HG02981 (cell line): ENCODE data around the gene CAMTA1.
"Not testable (repeated sequence)": the region's sequence is repeated elsewhere in the genome, so short reads cannot be mapped to it uniquely, and the experiment has no call there.

Experiments
- ATAC-seq: cut with Tn5 transposase; IDR thresholded peaks from one replicate; pipeline ENCODE4 v1.9.1; 2021; ENCODE audit warnings: mild to moderate bottlenecking, moderate library complexity; ENCODE audit not compliant: unreplicated experiment

CAMTA1 gene, protein sequence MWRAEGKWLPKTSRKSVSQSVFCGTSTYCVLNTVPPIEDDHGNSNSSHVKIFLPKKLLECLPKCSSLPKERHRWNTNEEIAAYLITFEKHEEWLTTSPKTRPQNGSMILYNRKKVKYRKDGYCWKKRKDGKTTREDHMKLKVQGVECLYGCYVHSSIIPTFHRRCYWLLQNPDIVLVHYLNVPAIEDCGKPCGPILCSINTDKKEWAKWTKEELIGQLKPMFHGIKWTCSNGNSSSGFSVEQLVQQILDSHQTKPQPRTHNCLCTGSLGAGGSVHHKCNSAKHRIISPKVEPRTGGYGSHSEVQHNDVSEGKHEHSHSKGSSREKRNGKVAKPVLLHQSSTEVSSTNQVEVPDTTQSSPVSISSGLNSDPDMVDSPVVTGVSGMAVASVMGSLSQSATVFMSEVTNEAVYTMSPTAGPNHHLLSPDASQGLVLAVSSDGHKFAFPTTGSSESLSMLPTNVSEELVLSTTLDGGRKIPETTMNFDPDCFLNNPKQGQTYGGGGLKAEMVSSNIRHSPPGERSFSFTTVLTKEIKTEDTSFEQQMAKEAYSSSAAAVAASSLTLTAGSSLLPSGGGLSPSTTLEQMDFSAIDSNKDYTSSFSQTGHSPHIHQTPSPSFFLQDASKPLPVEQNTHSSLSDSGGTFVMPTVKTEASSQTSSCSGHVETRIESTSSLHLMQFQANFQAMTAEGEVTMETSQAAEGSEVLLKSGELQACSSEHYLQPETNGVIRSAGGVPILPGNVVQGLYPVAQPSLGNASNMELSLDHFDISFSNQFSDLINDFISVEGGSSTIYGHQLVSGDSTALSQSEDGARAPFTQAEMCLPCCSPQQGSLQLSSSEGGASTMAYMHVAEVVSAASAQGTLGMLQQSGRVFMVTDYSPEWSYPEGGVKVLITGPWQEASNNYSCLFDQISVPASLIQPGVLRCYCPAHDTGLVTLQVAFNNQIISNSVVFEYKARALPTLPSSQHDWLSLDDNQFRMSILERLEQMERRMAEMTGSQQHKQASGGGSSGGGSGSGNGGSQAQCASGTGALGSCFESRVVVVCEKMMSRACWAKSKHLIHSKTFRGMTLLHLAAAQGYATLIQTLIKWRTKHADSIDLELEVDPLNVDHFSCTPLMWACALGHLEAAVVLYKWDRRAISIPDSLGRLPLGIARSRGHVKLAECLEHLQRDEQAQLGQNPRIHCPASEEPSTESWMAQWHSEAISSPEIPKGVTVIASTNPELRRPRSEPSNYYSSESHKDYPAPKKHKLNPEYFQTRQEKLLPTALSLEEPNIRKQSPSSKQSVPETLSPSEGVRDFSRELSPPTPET (N-terminal part only)

DNA sequence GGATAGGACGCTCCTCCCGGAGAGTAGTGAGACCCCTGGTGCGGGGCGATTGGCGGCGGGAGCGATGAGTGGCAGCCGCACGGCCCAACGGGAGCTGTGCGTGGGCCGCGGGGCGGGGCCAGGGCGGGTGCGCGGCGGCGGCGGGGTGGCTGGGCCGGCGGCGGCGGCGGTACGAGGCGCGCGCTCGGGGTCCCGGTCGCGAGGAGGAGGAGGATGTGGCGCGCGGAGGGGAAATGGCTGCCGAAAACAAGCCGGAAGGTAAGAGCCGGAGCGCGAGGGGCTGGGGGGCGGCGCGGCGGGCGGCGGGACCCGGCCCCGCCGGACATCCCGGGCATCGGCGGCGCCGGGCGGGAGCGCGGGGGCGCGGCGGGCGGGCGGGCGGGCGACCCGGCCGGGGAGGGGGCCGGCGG lies at the start of gene CAMTA1:
Gene CAMTA1, plus strand, starts transcription at position 137 of the 410 bp plus-strand sequence. Its CDS starts 77 bp downstream, at position 214.
- peak; percentile 69 for ATAC-seq

DNA sequence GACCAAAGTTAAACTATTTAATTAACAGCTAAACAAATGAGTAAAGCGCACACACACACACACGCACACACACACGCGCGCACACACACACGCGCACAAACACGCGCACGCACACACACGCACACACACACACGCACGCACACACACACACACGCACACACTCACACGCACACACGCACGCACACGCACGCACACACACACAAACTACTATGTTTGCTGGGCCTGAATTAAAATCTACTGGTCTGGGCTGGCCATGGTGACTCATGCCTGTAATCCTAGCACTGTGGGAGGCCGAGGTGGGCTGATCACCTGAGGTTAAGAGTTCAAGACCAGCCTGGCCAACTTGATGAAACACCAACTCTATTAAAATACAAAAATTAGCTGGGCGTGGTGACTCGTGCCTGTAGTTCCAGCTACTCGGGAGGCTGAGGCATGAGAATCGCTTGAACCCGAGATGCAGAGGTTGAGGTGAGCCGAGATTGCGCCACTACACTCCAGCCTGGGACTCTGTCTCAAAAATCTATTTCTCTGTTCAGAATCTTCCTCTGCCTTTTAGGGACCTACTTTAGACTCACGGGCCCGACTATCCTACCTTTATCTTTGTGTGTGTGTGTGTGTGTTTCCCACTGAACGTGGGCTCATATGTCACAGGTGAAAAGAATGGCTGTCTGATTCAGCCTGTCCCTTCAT lies 46.1 kb upstream of the CAMTA1 start:
- no peak for ATAC-seq

DNA sequence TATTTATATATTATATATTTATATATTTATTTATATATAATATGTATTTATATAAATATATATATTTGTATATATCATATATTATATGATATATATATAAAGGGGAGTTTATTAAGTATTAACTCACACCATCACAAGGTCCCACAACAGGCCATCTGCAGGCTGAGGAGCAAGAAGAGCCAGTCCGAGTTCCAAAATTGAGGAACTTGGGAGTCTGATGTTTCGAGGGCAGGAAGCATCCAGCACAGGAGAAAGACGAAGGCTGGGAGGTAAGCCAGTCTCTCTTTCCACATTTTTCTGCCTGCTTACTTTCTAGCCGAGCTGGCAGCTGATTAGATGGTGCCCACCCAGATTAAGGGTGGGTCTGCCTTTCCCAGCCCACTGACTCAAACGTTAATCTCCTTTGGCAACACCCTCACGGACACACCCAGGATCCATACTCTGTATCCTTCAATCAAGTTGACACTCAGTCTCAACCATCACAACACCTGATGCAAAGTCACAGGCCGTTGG lies 42.5 kb upstream of the CAMTA1 start:
- ATAC-seq, result not testable (repeated sequence)

DNA sequence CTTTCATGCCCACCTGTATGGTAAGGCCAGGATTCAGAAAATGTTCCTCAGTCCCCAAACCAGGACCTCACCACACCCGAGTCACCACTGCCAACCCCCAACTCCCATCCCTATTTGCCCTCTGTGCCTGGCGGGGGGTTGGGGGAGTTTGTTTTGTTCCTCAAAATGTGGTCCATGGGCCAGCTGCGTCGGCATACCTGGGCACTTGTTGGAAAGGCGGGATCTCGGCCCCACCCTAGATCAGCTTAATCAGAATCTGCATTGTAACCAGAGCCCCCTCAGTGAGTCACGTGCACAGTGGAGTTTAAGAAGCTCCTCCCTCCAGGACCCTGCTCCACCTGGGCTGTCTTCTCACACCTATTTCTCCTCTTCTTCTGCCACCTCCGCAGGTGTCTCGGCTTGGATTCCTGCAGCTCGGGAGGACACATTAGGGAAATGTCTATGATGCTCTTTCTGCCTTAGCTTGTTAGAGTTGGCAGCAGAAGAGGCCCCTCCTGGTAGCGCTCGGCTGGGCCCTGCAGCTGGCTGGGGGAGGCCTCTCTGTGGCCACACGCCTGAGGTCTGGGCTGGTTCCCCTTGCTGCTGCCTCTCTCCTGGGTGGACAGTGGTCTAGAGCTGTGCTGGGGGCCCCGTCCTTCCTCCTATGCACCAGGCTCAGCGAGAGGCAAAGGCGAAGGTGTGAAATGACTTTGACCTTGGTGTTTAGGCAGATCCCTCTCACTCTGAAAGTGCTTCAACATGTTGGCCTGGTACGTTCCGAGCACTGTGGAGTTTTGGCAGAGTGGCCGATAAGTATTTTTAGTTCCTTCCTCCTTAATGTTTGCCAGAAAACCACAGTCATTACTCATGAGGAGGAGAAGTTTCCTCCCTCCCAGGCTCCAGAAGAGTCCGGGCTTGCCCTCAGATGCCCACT lies 41.8 kb upstream of the CAMTA1 start:
- peak; percentile 46 for ATAC-seq

DNA sequence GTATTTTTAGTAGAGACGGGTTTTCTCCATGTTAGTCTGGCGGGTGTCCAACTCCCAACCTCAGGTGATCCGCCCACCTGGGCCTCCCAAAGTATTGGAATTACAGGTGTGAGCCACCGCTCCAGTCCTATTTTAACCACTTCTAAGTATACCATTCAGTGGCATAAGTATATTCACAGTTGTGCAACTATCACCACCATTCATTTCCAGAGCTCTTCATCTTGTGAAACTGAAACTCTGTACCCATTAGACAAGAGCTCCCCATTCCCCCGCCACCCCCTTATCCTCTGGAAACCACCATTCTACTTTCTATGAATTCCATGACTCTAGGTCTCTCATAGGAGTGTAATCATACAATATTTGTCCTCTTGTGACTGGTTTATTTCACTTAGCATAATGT lies 40.2 kb upstream of the CAMTA1 start:
- ATAC-seq, result no peak

DNA sequence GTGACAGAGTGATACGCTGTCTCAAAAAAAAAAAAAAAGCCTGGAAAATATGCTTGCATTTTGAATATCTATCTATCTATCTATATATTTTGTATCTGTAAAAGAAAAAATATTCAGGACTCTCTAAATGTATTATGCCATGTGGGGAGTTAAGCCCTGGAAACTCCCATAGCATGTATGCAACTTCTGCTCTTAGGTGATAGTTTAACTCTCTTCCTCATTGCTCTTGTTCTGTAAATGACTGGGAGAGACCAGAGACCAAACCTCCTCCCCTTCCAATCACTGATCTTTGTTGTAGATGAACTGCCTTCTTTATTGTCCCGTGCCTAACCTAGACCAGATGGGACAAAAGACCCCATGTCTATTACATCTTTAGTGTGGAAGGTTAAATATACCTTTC lies 37.6 kb upstream of the CAMTA1 start:
- ATAC-seq, result no peak

DNA sequence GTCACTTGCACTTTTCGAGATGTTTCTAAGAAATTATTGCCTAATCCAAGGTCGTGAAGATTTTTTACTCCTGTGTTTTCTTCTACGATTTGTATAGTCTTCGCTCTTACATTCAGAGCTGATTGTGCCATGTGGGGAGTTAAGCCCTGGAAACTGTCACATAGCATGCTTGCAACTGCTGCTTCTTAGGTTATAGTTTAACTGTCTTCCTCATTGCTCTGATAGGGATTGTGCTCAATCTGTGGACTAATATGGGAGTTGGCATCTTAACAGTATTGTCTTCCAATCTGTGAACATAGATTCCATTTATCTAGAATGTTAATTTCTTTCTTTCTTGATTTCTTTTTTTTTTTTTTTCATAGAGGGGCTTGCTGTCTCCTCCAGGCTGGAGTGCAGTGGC lies 34.8 kb upstream of the CAMTA1 start:
- no peak for ATAC-seq

DNA sequence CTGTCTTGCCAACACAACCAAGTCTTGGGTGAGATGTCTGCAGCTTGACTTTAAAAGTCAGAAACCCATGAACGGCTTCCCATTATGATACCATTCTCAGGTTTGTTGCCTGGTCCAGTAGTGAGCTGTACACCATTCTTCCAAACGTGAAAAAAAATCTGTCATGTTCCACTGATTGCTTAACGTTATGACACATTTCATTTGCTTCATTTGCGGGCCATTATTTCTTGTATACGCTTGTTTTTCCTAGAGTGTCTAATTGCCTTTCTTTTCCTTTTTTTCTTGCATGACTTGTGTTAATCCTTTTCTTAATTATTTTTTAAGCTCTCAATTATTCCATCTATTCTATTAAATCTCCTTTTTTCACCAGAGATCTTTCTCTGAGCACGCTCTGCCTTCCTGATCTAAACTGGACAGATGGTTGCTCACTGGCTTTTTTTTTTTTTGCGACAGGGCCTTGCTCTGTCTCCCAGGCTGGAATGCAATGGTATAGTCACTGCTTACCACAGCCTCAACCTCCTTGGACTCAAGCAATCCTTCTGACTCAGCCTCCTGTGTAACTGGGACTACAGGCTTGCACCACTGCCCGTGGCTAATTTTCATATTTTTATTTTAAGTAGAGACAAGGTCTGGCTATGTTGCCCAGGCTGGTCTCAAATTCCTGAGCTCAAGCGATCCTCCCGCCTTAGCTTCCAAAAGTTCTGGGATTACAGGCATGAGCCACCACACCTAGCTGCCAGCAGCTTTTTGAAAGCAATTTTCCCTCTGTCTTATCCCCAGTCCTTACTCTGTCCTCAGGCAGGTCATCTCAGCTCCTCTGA lies 31.7 kb upstream of the CAMTA1 start:
- ATAC-seq, result no peak

DNA sequence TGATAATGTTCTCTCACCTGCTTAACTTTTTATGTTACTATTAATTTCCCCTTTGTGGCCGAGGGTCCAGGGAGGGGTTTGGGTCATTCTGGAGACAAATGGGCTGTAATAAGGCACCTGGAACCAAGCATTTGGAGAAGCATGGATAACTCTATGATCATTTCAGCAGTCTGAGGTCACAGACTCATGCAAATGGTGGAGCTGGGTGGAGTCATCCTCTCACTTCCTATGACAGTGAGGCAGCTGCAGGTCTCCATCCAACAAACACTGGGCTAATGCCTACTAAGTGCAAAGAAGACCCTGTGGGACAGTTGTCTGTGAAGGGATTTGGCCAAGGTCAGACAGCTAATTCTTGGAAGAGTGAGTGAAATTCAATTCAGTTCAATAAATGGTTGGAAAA lies 28.8 kb upstream of the CAMTA1 start:
- no peak for ATAC-seq

DNA sequence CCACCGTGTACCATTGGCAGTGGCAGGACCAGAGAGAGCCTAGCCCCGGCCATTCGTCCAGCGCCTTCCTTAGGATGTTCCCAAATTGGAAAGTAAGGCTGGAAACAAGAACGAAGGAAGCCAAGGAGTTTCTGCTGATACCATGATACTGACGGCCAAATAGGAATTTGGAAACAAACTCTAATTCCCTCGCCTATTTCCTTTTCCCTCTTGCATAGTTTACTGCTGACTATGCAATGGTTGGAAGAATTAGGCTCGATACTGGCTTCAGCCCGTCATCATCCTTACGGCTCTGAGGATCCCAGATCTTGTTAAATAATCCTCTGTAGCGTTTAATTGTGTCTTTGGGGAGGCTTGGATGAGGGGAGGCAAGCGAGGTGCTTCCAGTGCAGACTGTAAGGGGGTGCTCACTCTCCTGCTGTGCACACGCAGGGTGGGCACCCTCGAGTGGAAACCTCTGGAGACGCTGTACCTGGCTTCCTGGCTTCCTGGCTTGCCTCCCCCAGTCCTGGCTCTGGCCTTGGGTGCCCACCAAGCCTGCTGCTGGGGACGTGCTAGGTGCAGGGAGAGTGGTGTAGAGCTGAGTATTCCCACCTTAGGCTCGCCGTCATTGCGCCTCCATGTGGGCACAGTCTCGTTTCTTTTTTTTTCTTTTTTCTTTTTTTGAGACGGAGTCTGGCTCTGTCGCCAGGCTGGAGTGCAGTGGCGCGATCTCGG lies 27.4 kb upstream of the CAMTA1 start:
- no peak for ATAC-seq

DNA sequence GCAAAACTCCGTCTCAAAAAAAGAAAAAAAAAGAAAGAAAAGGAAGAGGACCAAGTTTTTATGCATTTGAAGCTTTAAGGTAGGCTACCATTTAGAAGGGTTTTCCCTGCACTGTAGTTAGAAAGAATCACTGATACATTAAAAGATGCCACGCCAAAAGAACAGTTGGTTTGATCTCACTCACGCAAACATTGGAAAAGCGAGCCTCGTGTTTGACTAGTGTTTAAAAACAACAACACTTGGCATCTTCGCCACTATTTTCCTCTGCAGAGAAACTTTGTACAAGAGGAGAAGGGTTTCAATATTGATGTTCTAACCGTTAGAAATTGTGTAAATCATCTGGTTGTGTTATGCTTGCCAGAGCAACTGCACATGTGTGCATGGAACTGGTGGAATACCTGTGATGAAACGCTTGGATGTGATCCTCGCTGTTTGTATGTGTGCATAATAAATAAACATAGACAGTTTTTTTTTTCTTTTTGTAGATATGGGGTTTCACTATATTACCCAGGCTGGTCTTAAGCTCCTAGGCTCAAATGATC lies 24.0 kb upstream of the CAMTA1 start:
- ATAC-seq, result no peak

DNA sequence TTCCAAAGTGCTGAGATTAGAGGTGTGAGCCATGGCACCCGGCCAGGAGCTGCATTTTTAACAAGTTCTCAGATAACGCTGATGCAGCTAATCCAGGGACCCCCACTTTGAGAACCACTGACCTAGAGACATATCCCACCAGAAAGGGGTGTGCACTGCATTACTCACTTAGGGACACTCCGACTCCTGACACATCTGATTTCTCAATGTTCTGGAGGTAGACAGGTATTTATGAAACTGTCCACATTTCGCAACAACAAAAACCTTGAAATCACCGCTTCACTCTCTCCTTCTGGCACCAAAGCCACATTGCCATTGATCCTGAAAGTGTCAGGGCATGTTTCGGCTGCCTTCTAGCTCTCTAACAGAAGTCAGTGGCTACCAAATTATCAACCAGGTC lies 23.2 kb upstream of the CAMTA1 start:
- no peak for ATAC-seq

DNA sequence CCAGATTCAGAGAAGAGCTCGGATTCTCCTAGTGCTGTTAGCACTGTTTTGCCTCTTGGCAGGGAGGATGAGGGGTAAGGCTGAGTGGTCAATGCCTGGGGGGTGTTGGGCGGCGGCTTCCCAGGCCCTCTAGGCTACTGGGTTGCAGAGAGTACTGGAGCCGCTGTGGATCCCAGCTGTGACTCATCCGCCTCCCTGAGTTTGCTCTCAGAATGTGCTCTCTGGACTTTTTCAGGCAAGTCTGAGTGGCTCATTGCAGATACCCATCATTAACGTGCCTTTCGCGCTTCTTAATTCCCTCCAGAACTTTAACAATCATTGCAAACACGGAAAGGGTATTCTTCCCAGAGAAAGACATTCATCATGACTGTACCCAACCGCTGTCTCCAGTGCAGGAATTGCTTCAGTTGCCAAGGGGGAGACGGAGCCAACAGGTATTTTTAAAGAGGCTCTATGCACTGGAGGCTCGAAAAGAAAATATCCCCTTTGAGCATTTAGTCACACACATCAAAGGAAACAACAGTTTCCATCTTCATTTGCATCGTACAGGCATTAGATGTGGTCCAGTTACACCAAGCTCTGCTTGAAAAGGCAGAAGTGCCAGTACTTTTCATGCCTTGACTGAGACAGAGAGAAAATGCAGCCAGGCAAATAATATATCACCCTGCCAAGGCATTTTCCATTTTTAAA lies 14.4 kb upstream of the CAMTA1 start:
- no peak for ATAC-seq

DNA sequence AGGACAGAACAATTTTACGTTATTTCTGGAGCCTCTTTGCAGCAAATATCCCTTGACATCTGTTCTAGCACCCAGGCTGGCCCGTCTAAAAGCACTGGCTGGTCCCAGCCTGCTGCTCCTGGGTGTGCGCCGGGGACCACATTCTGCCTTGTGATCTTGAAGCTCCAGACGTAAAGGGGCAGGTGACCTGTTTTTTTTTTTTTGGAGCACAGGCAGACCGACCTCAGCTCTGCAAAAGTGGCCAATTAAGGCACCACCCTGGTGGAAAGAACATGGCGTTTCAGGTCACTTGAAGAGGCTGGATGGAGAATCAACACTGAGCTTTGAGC lies 13.8 kb upstream of the CAMTA1 start:
- no peak for ATAC-seq

DNA sequence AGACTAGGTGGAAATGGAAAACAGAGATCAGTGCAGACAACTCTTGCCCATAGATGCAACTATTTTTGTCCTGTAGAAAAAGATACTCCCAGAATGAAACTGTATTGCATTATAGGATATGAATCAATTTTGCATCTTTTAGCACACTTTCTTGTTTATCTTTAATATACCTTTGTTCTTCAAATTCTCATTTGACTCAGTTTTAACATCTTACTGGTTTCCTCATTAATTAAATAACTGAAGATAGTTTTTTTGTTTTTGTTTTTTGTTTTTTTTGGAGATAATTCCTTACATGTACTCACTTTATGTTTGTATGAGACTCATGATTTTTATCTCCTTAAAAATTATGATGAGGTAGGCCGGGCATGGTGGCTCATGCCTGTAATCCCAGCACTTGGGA lies 10.9 kb upstream of the CAMTA1 start:
- ATAC-seq, result no peak

DNA sequence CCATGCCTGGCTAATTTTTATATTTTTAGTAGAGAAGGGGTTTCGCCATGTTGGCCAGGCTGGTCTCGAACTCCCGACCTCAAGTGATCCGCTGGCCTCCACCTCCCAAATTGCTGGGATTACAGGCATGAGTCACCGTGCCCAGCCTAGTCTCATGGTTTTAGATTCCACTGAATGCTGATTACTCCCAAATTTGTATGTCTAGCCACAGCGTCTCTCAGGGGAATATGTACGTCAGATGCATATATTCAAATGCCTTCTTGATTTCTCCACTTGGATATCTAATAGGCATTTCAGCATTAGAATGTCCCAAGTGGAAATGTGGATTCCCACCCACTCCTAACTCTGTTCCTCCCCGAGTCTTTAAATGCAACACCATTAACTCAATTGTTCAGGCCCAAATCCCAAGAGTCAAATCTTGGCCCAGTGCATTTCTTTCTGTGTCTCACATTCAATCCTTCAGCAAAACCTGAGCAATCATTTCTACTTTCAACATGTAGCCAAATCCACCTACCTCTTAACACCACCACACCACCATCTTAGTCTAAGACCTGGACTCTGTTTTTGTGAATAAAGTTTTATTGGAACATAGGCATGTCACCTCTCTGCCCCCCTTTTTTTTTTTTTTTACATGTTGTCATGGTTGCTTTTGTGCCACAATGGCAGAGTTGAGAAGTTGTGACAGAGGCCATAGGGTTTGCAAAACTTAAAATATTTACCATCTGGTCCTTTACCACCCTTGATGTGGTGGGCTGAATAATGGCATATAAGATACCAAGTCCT lies 9.8 kb upstream of the CAMTA1 start:
- no peak for ATAC-seq
